ENCODE results near the gene ST6GAL1. TPM values are rescaled to one million over a fixed set of nuclear protein-coding genes. Genes with fewer than 3 reads are reported as not detected.

The ST6GAL1 gene
- total RNA-seq, 1 experiment from 2014 or later = 25.6 TPM

DNA sequence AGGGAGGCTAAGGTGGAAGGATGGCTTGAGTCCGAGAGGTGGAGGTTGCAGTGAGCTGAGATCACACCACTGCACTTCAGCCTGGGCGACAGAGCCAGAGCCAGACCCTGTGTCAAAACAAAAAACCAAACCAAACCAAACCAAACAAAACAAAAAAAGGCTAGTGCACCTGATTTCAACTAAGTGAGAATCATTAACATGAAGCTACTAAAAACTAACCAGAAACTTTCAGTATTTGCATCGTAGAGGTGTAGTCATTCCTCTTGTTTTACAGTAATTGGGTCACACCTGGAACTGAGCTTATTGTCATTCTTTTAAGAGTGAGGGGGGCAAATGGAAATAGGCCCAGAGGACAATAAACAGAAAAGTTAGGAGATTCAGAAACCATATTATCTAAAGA lies 58.5 kb downstream of the ST6GAL1 start:
- 0 out of 2 replicates have a peak, but pooled peaks cover 4% of the 10 kb centered on the region for H3K9me3 ChIP-seq (ENCODE audit: insufficient read depth, low read depth)
- no peaks in the 10 kb centered on the region for H3K79me2 ChIP-seq (ENCODE audit: low read depth)
- H3F3A ChIP-seq (ENCODE audit: insufficient read depth, low read depth) = peaks cover 22% of the 10 kb centered on the region
- no peak for DNase-seq
- no peaks in the 10 kb centered on the region for H4K20me1 ChIP-seq (ENCODE audit: insufficient read depth)
- no peak overlapping the region for H2AFZ ChIP-seq
- H3K27ac ChIP-seq = no peak overlapping the region
- H3K4me3 ChIP-seq = no peak overlapping the region
- no peaks in the 10 kb centered on the region for H3K9me2 ChIP-seq (ENCODE audit: insufficient read depth)
- intact Hi-C loops (cut with micrococcal nuclease; ENCODE audit: unreplicated experiment) = no loop called here
- H3K4me2 ChIP-seq = no peak overlapping the region
- ChIA-PET CTCF (no interaction called here), POLR2A (ENCODE audit: unreplicated experiment) (no interaction called here)
- no peaks in the 10 kb centered on the region for H3K27me3 ChIP-seq (ENCODE audit: insufficient read depth, low read depth)
- no peaks in the 10 kb centered on the region for H3K36me3 ChIP-seq (ENCODE audit: low read depth)
- peaks cover 36% of the 10 kb centered on the region for H3K4me1 ChIP-seq (replicated peaks; ENCODE audit: insufficient read depth)
- BruUV-seq (replicated peaks) = no TSS peak
- TF ChIP-seq EZH2 (IDR thresholded peaks at IDR 0.05; ENCODE audit: low read depth) = no peak
- TF ChIP-seq, protein P1, sequence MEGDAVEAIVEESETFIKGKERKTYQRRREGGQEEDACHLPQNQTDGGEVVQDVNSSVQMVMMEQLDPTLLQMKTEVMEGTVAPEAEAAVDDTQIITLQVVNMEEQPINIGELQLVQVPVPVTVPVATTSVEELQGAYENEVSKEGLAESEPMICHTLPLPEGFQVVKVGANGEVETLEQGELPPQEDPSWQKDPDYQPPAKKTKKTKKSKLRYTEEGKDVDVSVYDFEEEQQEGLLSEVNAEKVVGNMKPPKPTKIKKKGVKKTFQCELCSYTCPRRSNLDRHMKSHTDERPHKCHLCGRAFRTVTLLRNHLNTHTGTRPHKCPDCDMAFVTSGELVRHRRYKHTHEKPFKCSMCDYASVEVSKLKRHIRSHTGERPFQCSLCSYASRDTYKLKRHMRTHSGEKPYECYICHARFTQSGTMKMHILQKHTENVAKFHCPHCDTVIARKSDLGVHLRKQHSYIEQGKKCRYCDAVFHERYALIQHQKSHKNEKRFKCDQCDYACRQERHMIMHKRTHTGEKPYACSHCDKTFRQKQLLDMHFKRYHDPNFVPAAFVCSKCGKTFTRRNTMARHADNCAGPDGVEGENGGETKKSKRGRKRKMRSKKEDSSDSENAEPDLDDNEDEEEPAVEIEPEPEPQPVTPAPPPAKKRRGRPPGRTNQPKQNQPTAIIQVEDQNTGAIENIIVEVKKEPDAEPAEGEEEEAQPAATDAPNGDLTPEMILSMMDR (conservative IDR thresholded peaks at IDR 0.05) = no peak

DNA sequence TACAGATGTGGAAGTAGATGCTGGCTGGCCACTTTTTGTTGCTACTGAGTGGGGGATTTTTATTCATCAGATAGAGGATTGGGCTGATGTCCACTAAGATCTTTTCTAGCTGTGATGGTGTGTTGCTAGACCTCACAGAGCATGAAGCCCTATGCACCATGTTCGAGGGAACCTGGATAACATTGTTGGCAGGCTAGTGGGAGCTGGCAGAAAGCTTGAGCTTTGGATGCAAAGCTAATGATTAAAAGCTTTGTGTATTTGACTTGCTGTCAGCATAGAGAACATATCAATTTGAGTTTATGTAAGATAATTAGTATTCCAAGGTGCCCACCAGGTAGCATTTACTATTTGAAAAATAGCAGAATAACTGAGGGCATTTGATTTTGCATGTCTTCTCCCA lies 59.1 kb downstream of the ST6GAL1 start:
- no peak for TF ChIP-seq EZH2 (IDR thresholded peaks at IDR 0.05; ENCODE audit: low read depth)
- TF ChIP-seq, protein P1 (conservative IDR thresholded peaks at IDR 0.05) = no peak
- intact Hi-C loops (cut with micrococcal nuclease; ENCODE audit: unreplicated experiment) = no loop called here
- H3K27me3 ChIP-seq (ENCODE audit: insufficient read depth, low read depth) = no peaks in the 10 kb centered on the region
- H3K9me3 ChIP-seq (ENCODE audit: insufficient read depth, low read depth) = 0 out of 2 replicates have a peak, but pooled peaks cover 4% of the 10 kb centered on the region
- POLR2A ChIA-PET (ENCODE audit: unreplicated experiment) = no interaction called here
- peaks cover 36% of the 10 kb centered on the region for H3K4me1 ChIP-seq (replicated peaks; ENCODE audit: insufficient read depth)
- DNase-seq = no peak
- H3K4me2 ChIP-seq = no peak overlapping the region
- no peaks in the 10 kb centered on the region for H4K20me1 ChIP-seq (ENCODE audit: insufficient read depth)
- H3F3A ChIP-seq (ENCODE audit: insufficient read depth, low read depth) = peaks cover 22% of the 10 kb centered on the region
- no peaks in the 10 kb centered on the region for H3K79me2 ChIP-seq (ENCODE audit: low read depth)
- H2AFZ ChIP-seq = no peak overlapping the region
- CTCF ChIA-PET = no interaction called here
- H3K4me3 ChIP-seq = no peak overlapping the region
- BruUV-seq (replicated peaks) = no TSS peak
- H3K9me2 ChIP-seq (ENCODE audit: insufficient read depth) = no peaks in the 10 kb centered on the region
- H3K36me3 ChIP-seq (ENCODE audit: low read depth) = no peaks in the 10 kb centered on the region
- peak overlapping the region; percentile 73 for H3K27ac ChIP-seq

DNA sequence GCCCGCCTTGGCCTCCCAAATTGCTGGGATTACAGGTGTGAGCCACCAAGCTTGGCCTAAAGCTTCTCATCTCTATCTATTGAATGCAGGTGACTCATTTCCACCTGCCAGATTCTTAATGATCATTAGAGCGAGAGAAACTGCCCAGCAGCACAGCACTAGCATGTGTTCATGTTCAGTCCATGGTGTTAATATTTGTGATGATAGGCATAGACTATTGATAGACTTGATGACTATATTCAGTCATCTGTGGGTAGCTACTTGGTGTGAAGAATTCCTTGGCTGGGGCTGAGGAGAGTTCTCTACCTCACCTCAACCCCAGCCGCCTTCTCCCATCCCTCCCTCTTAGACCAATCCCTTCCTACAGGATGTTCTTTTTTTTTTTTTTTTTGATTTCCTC lies 60.0 kb downstream of the ST6GAL1 start:
- no peaks in the 10 kb centered on the region for H3K9me2 ChIP-seq (ENCODE audit: insufficient read depth)
- TF ChIP-seq EZH2 (IDR thresholded peaks at IDR 0.05; ENCODE audit: low read depth) = no peak
- TF ChIP-seq, protein P1 (conservative IDR thresholded peaks at IDR 0.05) = no peak
- no peaks in the 10 kb centered on the region for H4K20me1 ChIP-seq (ENCODE audit: insufficient read depth)
- H3K4me3 ChIP-seq = no peak overlapping the region
- no peak overlapping the region for H2AFZ ChIP-seq
- H3K9me3 ChIP-seq (ENCODE audit: insufficient read depth, low read depth) = 0 out of 2 replicates have a peak, but pooled peaks cover 4% of the 10 kb centered on the region
- no peaks in the 10 kb centered on the region for H3K27me3 ChIP-seq (ENCODE audit: insufficient read depth, low read depth)
- intact Hi-C loops (cut with micrococcal nuclease; ENCODE audit: unreplicated experiment) = loop anchor here (2.0 kb wide), 1 partner anchor 59 kb away; the partner anchor contains the start of gene ST6GAL1
- ChIA-PET POLR2A (ENCODE audit: unreplicated experiment) (interaction anchor here (0.6 kb wide), 1 partner anchor 1039 kb away, joined by 8 read pairs; no protein-coding TSS in a partner anchor), CTCF (interaction anchor here (0.5 to 0.7 kb wide), 2 partner anchors 233 to 689 kb away, joined by 5 to 10 read pairs; no protein-coding TSS in a partner anchor)
- H3K4me2 ChIP-seq = 0 out of 2 replicates have a peak overlapping the region, but pooled peaks have one; percentile 2
- H3K27ac ChIP-seq = peak overlapping the region; percentile 73
- H3K4me1 ChIP-seq (replicated peaks; ENCODE audit: insufficient read depth) = peaks cover 36% of the 10 kb centered on the region
- H3K79me2 ChIP-seq (ENCODE audit: low read depth) = no peaks in the 10 kb centered on the region
- BruUV-seq (replicated peaks) = no TSS peak
- H3F3A ChIP-seq (ENCODE audit: insufficient read depth, low read depth) = peaks cover 22% of the 10 kb centered on the region
- no peaks in the 10 kb centered on the region for H3K36me3 ChIP-seq (ENCODE audit: low read depth)
- DNase-seq = peak; percentile 10 to 82

All from PC-9 (cell line).